K562 (cell line): ENCODE results near the gene SLC38A2. TPM values are rescaled to one million over a fixed set of nuclear protein-coding genes. Genes with fewer than 3 reads are reported as not detected.

Experiments used
- CREBBP ChIP-seq: IDR thresholded peaks from one replicate; pipeline ENCODE4 v1.6.1; 2012; ENCODE audit warnings: low read depth, mild to moderate bottlenecking, control low read depth, inconsistent platforms, low read length
- EWSR1 ChIP-seq: fragments of 450-650 bp; IDR thresholded peaks from 2 replicates; pipeline ENCODE4 v1.6.1; 2018; ENCODE audit warnings: borderline replicate concordance, mild to moderate bottlenecking, low read depth, moderate library complexity; ENCODE audit not compliant: partially characterized antibody
- FOXJ2 ChIP-seq: fragments of 200-800 bp; sonication (Bioruptor generic); IDR thresholded peaks from 2 replicates; pipeline ENCODE4 v1.6.1; 2016; ENCODE audit warnings: missing genetic modification characterization, missing compliant biosample characterization
- HSF4 ChIP-seq: fragments of 250-450 bp; sonication (Bioruptor Pico); IDR thresholded peaks from 2 replicates; pipeline ENCODE4 v2.1.2; 2022; ENCODE audit warnings: mild to moderate bottlenecking, moderate library complexity, borderline replicate concordance
- NONO ChIP-seq, 2 experiments: fragments of 200-400 bp in 1 of 2; fragments of 450-650 bp in 1 of 2; formaldehyde crosslinking in 1 of 2; IDR thresholded peaks; 2 replicates each; pipeline ENCODE4 v1.6.1; 2017; ENCODE audit warnings: low read depth in 2 of 2, mild to moderate bottlenecking in 2 of 2, moderate library complexity in 2 of 2, low read length in 1 of 2
- NRF1 ChIP-seq, 2 experiments: fragments of 450-650 bp; IDR thresholded peaks in 1 of 2; conservative IDR thresholded peaks in 1 of 2; 2 replicates each; pipeline ENCODE4 v1.6.1; 2014; ENCODE audit warnings: mild to moderate bottlenecking in 2 of 2
- PHTF2 ChIP-seq: fragments of 250-450 bp; sonication (Bioruptor Pico); IDR thresholded peaks from 2 replicates; pipeline ENCODE4 v1.5.0; 2021; ENCODE audit warnings: mild to moderate bottlenecking
- PREB ChIP-seq: sonication (generic); formaldehyde crosslinking; IDR thresholded peaks from 2 replicates; pipeline ENCODE4 v1.8.1; 2023; ENCODE audit warnings: mild to moderate bottlenecking, missing genetic modification reagents
- PTTG1 ChIP-seq: fragments of 450-650 bp; IDR thresholded peaks from 2 replicates; pipeline ENCODE4 v1.6.1; 2016; ENCODE audit warnings: low read depth, mild to moderate bottlenecking, missing genetic modification characterization, missing compliant biosample characterization
- RHOXF2B ChIP-seq: fragments of 250-450 bp; sonication (Bioruptor Pico); conservative IDR thresholded peaks from 2 replicates; pipeline ENCODE4 v1.5.1; 2021
- TEAD4 ChIP-seq, 2 experiments: sonication (generic) in 1 of 2; formaldehyde crosslinking in 1 of 2; IDR thresholded peaks; 2 replicates each; pipeline versions ENCODE4 v1.6.1 to v1.8.0; 2012 to 2022; ENCODE audit warnings: borderline replicate concordance in 1 of 2, inconsistent platforms in 1 of 2, low read length in 1 of 2, mild to moderate bottlenecking in 1 of 2, missing genetic modification reagents in 1 of 2
- TFAM ChIP-seq: fragments of 250-450 bp; sonication (Bioruptor Pico); conservative IDR thresholded peaks from 2 replicates; pipeline ENCODE4 v1.5.0; 2021; ENCODE audit warnings: mild to moderate bottlenecking, moderate library complexity
- ZBTB17 ChIP-seq: fragments of 450-650 bp; formaldehyde crosslinking; IDR thresholded peaks from 2 replicates; pipeline ENCODE4 v1.4.0; 2020; ENCODE audit warnings: mild to moderate bottlenecking
- ZHX1 ChIP-seq: fragments of 150-350 bp; conservative IDR thresholded peaks from 2 replicates; pipeline ENCODE4 v1.6.1; 2014; ENCODE audit warnings: low read length
- ZNF253 ChIP-seq: fragments of 250-450 bp; sonication (Bioruptor Pico); conservative IDR thresholded peaks from 2 replicates; pipeline ENCODE4 v1.6.1; 2021; ENCODE audit warnings: mild to moderate bottlenecking
- ZNF57 ChIP-seq: fragments of 450-650 bp; formaldehyde crosslinking; IDR thresholded peaks from 2 replicates; pipeline ENCODE4 v1.4.0; 2020; ENCODE audit warnings: mild to moderate bottlenecking, moderate library complexity
- ZNF699 ChIP-seq: fragments of 250-450 bp; sonication (Bioruptor Pico); IDR thresholded peaks from 2 replicates; pipeline ENCODE4 v1.8.0; 2021; ENCODE audit warnings: mild to moderate bottlenecking, moderate library complexity; ENCODE audit not compliant: insufficient replicate concordance
- polyA plus RNA-seq, 8 experiments: library from polyadenylated mRNA; depleted of rRNA in 4 of 8; stranded (reverse) in 5 of 8; unstranded in 3 of 8; fragments of >200 nt; fragmentation: Nextera tagmentation in 2 of 8; fragmentation: Illumina TruSeq in 1 of 8; extraction: Ambion mirVana in 2 of 8; extraction: Trizol in 1 of 8; gene quantifications; 2 replicates each; pipeline versions ENCODE4 v1.2.1 to v1.2.3, GENCODE V29; 2011 to 2014; ENCODE audit warnings: inconsistent platforms in 1 of 8, missing spikeins in 1 of 8
- total RNA-seq, 7 experiments: library from RNA; depleted of rRNA in 6 of 7; stranded (reverse); fragments of >200 nt in 6 of 7; fragmentation: Illumina TruSeq in 2 of 7; extraction: Trizol in 2 of 7; gene quantifications; 2 replicates each; pipeline versions ENCODE4 v1.2.1 to v1.2.3, GENCODE V29; 2011 to 2021; ENCODE audit warnings: low replicate concordance in 1 of 7
- TF ChIP-seq, protein P1 (sequence below): sonication (generic); formaldehyde crosslinking; IDR thresholded peaks from 2 replicates; pipeline ENCODE4 v1.8.0; 2022; ENCODE audit warnings: mild to moderate bottlenecking, missing genetic modification reagents, borderline replicate concordance
- TF ChIP-seq, protein P2 (sequence below): fragments of 250-450 bp; sonication (Bioruptor Pico); IDR thresholded peaks from 2 replicates; pipeline ENCODE4 v1.5.0; 2022; ENCODE audit warnings: mild to moderate bottlenecking

Gene SLC38A2
- total and polyA plus RNA-seq, 9 of the 15 experiments (the other 6 are each of a cell fraction or from before 2014, with no cell fraction given), result 98.7 to 292 (median 143) TPM

DNA sequence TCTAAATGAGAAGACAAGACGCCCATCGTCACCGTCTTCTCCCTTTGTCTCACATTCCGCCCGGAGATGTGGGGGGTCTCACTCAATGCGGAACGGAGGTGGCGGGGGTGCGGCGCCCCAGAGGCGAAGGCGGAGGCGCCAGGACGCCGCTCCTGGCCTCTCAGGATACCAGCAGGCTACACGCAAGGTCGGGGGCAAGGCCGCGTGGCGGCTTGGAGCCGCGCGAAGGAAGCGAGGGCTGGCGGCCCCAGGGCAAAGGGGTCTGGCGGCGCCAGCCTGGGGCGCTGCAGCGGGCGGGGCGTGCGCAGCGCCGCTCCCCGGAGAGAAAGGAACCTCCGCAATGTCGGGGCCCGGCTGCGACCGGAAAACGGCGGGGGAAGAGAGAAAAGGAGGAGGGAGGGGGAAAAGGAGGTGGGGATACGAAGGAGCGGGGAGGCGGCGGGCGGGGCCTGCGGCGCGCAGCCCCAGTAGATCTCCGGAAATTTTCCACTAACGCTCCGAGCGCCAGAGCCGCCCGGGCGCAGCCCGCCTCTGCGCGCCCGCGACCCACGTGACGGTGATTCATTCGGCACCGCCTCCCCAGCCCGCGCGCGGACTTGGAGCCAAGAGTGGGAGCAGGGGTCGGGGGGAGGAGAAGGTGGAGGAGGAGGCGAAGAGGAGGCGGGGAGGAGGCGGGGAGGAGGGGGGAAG is 10.5 kb upstream of the SLC38A2 start (continued):
- TF ChIP-seq TEAD4 (IDR thresholded peaks at IDR 0.05; ENCODE audit: low read length) (peak; percentile 14; the same call in 1 of the 2 replicates), TEAD4 (CRISPR knock-in tag; IDR thresholded peaks at IDR 0.05; ENCODE audit: borderline replicate concordance) (0 out of 2 replicates have a peak, but pooled peaks have one; percentile 20), NONO (IDR thresholded peaks at IDR 0.05; ENCODE audit: low read depth in 2 of 2, low read length in 1 of 2) (peak in 1 of 2 experiments; percentile 45; a peak in 1 of 4 replicates), ZBTB17 (CRISPR knock-in tag) (0 out of 2 replicates have a peak, but pooled peaks have one; percentile 65), FOXJ2 (peak; percentile 5; the same call in 1 of the 2 replicates), CREBBP (no peak), ZNF699 (no peak), HSF4 (no peak), ZNF57 (CRISPR knock-in tag) (no peak), NRF1 (conservative IDR thresholded peaks at IDR 0.05 in 1 of 2, IDR thresholded peaks at IDR 0.05 in 1 of 2) (peak; percentile 89 to 91), TFAM (CRISPR knock-in tag) (no peak), PHTF2 (CRISPR knock-in tag) (no peak), ZHX1 (no peak), RHOXF2B (CRISPR knock-in tag) (no peak), ZNF253 (CRISPR knock-in tag) (no peak), PREB (CRISPR knock-in tag) (no peak), EWSR1 (no peak), PTTG1 (tag) (no peak)
- TF ChIP-seq, protein P1, sequence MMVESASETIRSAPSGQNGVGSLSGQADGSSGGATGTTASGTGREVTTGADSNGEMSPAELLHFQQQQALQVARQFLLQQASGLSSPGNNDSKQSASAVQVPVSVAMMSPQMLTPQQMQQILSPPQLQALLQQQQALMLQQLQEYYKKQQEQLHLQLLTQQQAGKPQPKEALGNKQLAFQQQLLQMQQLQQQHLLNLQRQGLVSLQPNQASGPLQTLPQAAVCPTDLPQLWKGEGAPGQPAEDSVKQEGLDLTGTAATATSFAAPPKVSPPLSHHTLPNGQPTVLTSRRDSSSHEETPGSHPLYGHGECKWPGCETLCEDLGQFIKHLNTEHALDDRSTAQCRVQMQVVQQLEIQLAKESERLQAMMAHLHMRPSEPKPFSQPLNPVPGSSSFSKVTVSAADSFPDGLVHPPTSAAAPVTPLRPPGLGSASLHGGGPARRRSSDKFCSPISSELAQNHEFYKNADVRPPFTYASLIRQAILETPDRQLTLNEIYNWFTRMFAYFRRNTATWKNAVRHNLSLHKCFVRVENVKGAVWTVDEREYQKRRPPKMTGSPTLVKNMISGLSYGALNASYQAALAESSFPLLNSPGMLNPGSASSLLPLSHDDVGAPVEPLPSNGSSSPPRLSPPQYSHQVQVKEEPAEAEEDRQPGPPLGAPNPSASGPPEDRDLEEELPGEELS (CRISPR knock-in tag), result no peak
- TF ChIP-seq, protein P2, sequence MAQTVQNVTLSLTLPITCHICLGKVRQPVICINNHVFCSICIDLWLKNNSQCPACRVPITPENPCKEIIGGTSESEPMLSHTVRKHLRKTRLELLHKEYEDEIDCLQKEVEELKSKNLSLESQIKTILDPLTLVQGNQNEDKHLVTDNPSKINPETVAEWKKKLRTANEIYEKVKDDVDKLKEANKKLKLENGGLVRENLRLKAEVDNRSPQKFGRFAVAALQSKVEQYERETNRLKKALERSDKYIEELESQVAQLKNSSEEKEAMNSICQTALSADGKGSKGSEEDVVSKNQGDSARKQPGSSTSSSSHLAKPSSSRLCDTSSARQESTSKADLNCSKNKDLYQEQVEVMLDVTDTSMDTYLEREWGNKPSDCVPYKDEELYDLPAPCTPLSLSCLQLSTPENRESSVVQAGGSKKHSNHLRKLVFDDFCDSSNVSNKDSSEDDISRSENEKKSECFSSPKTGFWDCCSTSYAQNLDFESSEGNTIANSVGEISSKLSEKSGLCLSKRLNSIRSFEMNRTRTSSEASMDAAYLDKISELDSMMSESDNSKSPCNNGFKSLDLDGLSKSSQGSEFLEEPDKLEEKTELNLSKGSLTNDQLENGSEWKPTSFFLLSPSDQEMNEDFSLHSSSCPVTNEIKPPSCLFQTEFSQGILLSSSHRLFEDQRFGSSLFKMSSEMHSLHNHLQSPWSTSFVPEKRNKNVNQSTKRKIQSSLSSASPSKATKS (CRISPR knock-in tag), result no peak
